SK-N-SH (cell line): ENCODE measurements around the gene LGALS16. TPM values are rescaled to one million over a fixed set of nuclear protein-coding genes. Genes with fewer than 3 reads are reported as not detected.

Experiments used
- CTCF ChIA-PET: fragments of 300-600, 350-600 bp; formaldehyde crosslinking; extraction: SDS; loops from one replicate; lab custom pipeline; 2021; lab: Yijun Ruan, JAX
- POLR2A ChIA-PET: fragments of 350-600 bp; sonication (Branson Sonifier 250); formaldehyde crosslinking; extraction: SDS; loops from one replicate; lab custom pipeline; 2020; ENCODE audit warnings: antibody characterized with exemption, inconsistent platforms; lab: Yijun Ruan, JAX
- DNase-seq: peaks from one replicate; pipeline ENCODE4 v3.0.0; 2012
- H2AFZ ChIP-seq: fragments of 200-600 bp; sonication (generic); 2 replicates; pipeline ENCODE4 v1.8.1; 2016; ENCODE audit warnings: antibody characterized with exemption, mild to moderate bottlenecking, low read depth
- H3F3A ChIP-seq: fragments of 200-600 bp; sonication (generic); replicated peaks from 2 replicates; pipeline ENCODE3; 2016; ENCODE audit warnings: antibody characterized with exemption, mild to moderate bottlenecking; ENCODE audit not compliant: insufficient read depth
- H3K27ac ChIP-seq, 2 experiments: fragments of 200-500 bp in 1 of 2; fragments of 200-600 bp in 1 of 2; sonication (Bioruptor generic) in 1 of 2; sonication (generic), shearing (Covaris generic) in 1 of 2; 2 replicates each; pipeline versions ENCODE4 v1.5.1 to v1.6.1; 2014 to 2016; ENCODE audit warnings: low read depth in 2 of 2, inconsistent platforms in 1 of 2, low read length in 1 of 2, mild to moderate bottlenecking in 1 of 2, mixed read lengths in 1 of 2
- H3K27me3 ChIP-seq: fragments of 200-600 bp; sonication (generic), shearing (Covaris generic); 2 replicates; pipeline ENCODE4 v1.6.1; 2016; ENCODE audit warnings: mixed run types; ENCODE audit not compliant: insufficient read depth
- H3K36me3 ChIP-seq, 2 experiments: fragments of 200-500 bp in 1 of 2; fragments of 200-600 bp in 1 of 2; sonication (Bioruptor generic) in 1 of 2; sonication (generic) in 1 of 2; replicated peaks in 1 of 2; 2 replicates each; pipeline versions ENCODE3 to v1.5.1; 2014 to 2016; ENCODE audit warnings: low read length in 1 of 2, mild to moderate bottlenecking in 1 of 2; ENCODE audit not compliant: insufficient read depth in 2 of 2, control insufficient read depth in 1 of 2
- H3K4me1 ChIP-seq, 2 experiments: fragments of 200-500 bp in 1 of 2; fragments of 200-600 bp in 1 of 2; sonication (Bioruptor generic) in 1 of 2; sonication (generic), shearing (Covaris generic) in 1 of 2; 2 replicates each; pipeline versions ENCODE4 v1.5.1 to v1.6.1; 2014 to 2016; ENCODE audit warnings: low read depth in 1 of 2, low read length in 1 of 2, mixed run types in 1 of 2; ENCODE audit not compliant: insufficient read depth in 2 of 2, control insufficient read depth in 1 of 2
- H3K4me2 ChIP-seq: fragments of 200-600 bp; sonication (generic), shearing (Covaris generic); 2 replicates; pipeline ENCODE4 v1.6.1; 2017; ENCODE audit warnings: mixed run types
- H3K4me3 ChIP-seq, 2 experiments: fragments of 200-500 bp in 1 of 2; fragments of 200-600 bp in 1 of 2; sonication (Bioruptor generic) in 1 of 2; sonication (generic), shearing (Covaris generic) in 1 of 2; 2 replicates each; pipeline versions ENCODE4 v1.5.1 to v1.8.1; 2014 to 2016; ENCODE audit warnings: low read depth in 2 of 2, inconsistent platforms in 1 of 2, low read length in 1 of 2, mild to moderate bottlenecking in 1 of 2, mixed read lengths in 1 of 2, moderate library complexity in 1 of 2
- H3K79me2 ChIP-seq: fragments of 200-600 bp; sonication (generic); 2 replicates; pipeline ENCODE4 v1.8.1; 2017; ENCODE audit warnings: mild to moderate bottlenecking; ENCODE audit not compliant: insufficient read depth
- H3K9ac ChIP-seq: fragments of 200-600 bp; sonication (generic); 2 replicates; pipeline ENCODE4 v1.6.1; 2017; ENCODE audit warnings: mixed run types
- H3K9me2 ChIP-seq: fragments of 200-600 bp; sonication (generic); 2 replicates; pipeline ENCODE4 v1.6.1; 2017; ENCODE audit warnings: mixed run types
- H3K9me3 ChIP-seq: fragments of 200-600 bp; sonication (generic); 2 replicates; pipeline ENCODE4 v1.6.1; 2017; ENCODE audit warnings: mixed run types, mild to moderate bottlenecking, moderate library complexity
- H4K20me1 ChIP-seq: fragments of 200-600 bp; sonication (generic); 2 replicates; pipeline ENCODE4 v1.6.1; 2017; ENCODE audit warnings: mild to moderate bottlenecking, mixed run types; ENCODE audit not compliant: insufficient read depth
- CHD2 ChIP-seq: fragments of 150-350 bp; IDR thresholded peaks from 2 replicates; pipeline ENCODE4 v1.6.1; 2018; ENCODE audit warnings: low read length; ENCODE audit not compliant: partially characterized antibody
- ELF1 ChIP-seq: IDR thresholded peaks from 2 replicates; pipeline ENCODE4 v1.4.0; 2012
- FOSL2 ChIP-seq: IDR thresholded peaks from 2 replicates; pipeline ENCODE4 v1.4.0; 2012; ENCODE audit warnings: low read depth, mild to moderate bottlenecking, moderate library complexity, borderline replicate concordance
- FOXJ3 ChIP-seq: sonication (generic); formaldehyde crosslinking; IDR thresholded peaks from 2 replicates; pipeline ENCODE4 v1.5.1; 2020; ENCODE audit warnings: mild to moderate bottlenecking, missing genetic modification reagents
- JUND ChIP-seq: IDR thresholded peaks from 2 replicates; pipeline ENCODE4 v1.4.0; 2012
- MEF2A ChIP-seq: IDR thresholded peaks from 2 replicates; pipeline ENCODE4 v1.4.0; 2012; ENCODE audit warnings: low read depth, borderline replicate concordance
- MXI1 ChIP-seq: IDR thresholded peaks from 2 replicates; pipeline ENCODE4 v1.6.1; 2012; ENCODE audit warnings: mild to moderate bottlenecking, low read depth, low read length, improper control_type of control experiment
- NFIC ChIP-seq: IDR thresholded peaks from 2 replicates; pipeline ENCODE4 v1.4.0; 2012; ENCODE audit warnings: borderline replicate concordance
- NRF1 ChIP-seq: IDR thresholded peaks from 2 replicates; pipeline ENCODE4 v1.6.1; 2012; ENCODE audit warnings: low read depth, mild to moderate bottlenecking, low read length
- RAD21 ChIP-seq: IDR thresholded peaks from 2 replicates; pipeline ENCODE4 v1.6.1; 2012; ENCODE audit warnings: mild to moderate bottlenecking, low read length
- RFX5 ChIP-seq: IDR thresholded peaks from 2 replicates; pipeline ENCODE4 v1.6.1; 2012; ENCODE audit warnings: mild to moderate bottlenecking, improper control_type of control experiment, low read length
- RXRA ChIP-seq: IDR thresholded peaks from 2 replicates; pipeline ENCODE4 v1.4.0; 2012; ENCODE audit warnings: low read depth, mild to moderate bottlenecking, borderline replicate concordance
- SIN3A ChIP-seq: IDR thresholded peaks from 2 replicates; pipeline ENCODE4 v1.6.1; 2012; ENCODE audit warnings: low read depth, mild to moderate bottlenecking, low read length, moderate library complexity, borderline replicate concordance
- SMC3 ChIP-seq: IDR thresholded peaks from 2 replicates; pipeline ENCODE4 v1.6.1; 2012; ENCODE audit warnings: low read depth, low read length, improper control_type of control experiment
- TAF1 ChIP-seq: IDR thresholded peaks from 2 replicates; pipeline ENCODE4 v1.6.1; 2012; ENCODE audit warnings: low read depth, mild to moderate bottlenecking, low read length, moderate library complexity, borderline replicate concordance
- TCF12 ChIP-seq: IDR thresholded peaks from 2 replicates; pipeline ENCODE4 v1.4.0; 2012
- YY1 ChIP-seq: IDR thresholded peaks from 2 replicates; pipeline ENCODE4 v1.4.0; 2012; ENCODE audit warnings: low read depth, mild to moderate bottlenecking
- WGBS: methylation state at CpG from one replicate; pipeline ENCODE4 v1.1.6; 2017; ENCODE audit warnings: low lambda C conversion rate; 5-methylcytosine and 5-hydroxymethylcytosine counted together
- polyA plus RNA-seq, 3 experiments: library from polyadenylated mRNA; depleted of rRNA; stranded (reverse); fragments of >200 nt; gene quantifications; 2 replicates each; pipeline ENCODE4 v1.2.3, GENCODE V29; 2012
- TF ChIP-seq, protein P1 (sequence below): IDR thresholded peaks from 2 replicates; pipeline ENCODE4 v1.4.0; 2012; ENCODE audit warnings: low read depth, borderline replicate concordance
- TF ChIP-seq, protein P2 (sequence below): fragments of 200-600 bp; sonication (generic); IDR thresholded peaks from 2 replicates; pipeline ENCODE4 v1.6.1; 2017; ENCODE audit warnings: antibody characterized with exemption, mild to moderate bottlenecking, moderate library complexity
- TF ChIP-seq, protein P3 (sequence below): IDR thresholded peaks from 2 replicates; pipeline ENCODE4 v1.4.0; 2012; ENCODE audit warnings: low read depth
- TF ChIP-seq, protein P4 (sequence below): IDR thresholded peaks from 2 replicates; pipeline ENCODE4 v1.4.0; 2012; ENCODE audit warnings: low read depth, borderline replicate concordance

Gene LGALS16
- polyA plus RNA-seq, 1 of the 3 experiments (the other 2 are of a cell fraction), result not detected

DNA sequence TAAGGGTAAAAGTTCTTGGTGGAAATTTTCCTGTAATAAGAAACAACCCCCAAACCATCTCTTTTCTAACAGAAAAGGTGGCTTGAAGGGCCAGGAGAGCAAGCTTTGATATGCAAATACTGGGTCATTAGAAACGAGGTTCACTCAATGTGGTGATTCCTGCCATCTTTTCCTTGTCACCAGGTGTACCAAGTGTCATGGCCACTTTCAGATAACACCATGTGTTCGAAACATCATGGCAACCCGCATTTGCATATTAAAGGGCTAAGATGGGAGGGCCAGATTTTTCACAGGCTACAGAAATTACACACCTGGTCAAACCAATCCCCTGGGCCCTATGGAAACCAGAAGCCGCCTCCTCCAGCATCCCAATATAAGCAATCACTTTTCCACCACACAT lies 15.3 kb downstream of the LGALS16 start:
- Histone ChIP-seq H3K9me3 (no peaks in the 10 kb centered on the region), H3K9me2 (no peaks in the 10 kb centered on the region), H3K36me3 (no peaks in the 10 kb centered on the region), H2AFZ (no peak overlapping the region), H4K20me1 (no peaks in the 10 kb centered on the region), H3K27ac (no peak overlapping the region), H3K4me2 (no peak overlapping the region), H3K9ac (no peak overlapping the region), H3K4me1 (no peaks in the 10 kb centered on the region), H3K79me2 (no peaks in the 10 kb centered on the region), H3K4me3 (no peak overlapping the region), H3K27me3 (peaks cover 7% of the 10 kb centered on the region; the same call in 1 of the 2 replicates), H3F3A (no peaks in the 10 kb centered on the region)
- no peak for TF ChIP-seq NFIC
- no peak for TF ChIP-seq ELF1
- TF ChIP-seq TAF1, result no peak
- TF ChIP-seq YY1, result no peak
- TF ChIP-seq RFX5, result no peak
- no peak for TF ChIP-seq MXI1
- TF ChIP-seq, protein P1, sequence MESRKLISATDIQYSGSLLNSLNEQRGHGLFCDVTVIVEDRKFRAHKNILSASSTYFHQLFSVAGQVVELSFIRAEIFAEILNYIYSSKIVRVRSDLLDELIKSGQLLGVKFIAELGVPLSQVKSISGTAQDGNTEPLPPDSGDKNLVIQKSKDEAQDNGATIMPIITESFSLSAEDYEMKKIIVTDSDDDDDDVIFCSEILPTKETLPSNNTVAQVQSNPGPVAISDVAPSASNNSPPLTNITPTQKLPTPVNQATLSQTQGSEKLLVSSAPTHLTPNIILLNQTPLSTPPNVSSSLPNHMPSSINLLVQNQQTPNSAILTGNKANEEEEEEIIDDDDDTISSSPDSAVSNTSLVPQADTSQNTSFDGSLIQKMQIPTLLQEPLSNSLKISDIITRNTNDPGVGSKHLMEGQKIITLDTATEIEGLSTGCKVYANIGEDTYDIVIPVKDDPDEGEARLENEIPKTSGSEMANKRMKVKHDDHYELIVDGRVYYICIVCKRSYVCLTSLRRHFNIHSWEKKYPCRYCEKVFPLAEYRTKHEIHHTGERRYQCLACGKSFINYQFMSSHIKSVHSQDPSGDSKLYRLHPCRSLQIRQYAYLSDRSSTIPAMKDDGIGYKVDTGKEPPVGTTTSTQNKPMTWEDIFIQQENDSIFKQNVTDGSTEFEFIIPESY, result no peak
- TF ChIP-seq CHD2, result no peak
- TF ChIP-seq TCF12, result no peak
- TF ChIP-seq FOSL2, result no peak
- no peak for TF ChIP-seq NRF1
- no peak for TF ChIP-seq RAD21
- no peak for TF ChIP-seq RXRA
- no peak for DNase-seq
- ChIA-PET POLR2A (no interaction called here), CTCF (interaction anchor here (0.6 to 6.1 kb wide), 11 partner anchors 13 to 175 kb away, joined by 3 to 51 read pairs (median 4); partner anchors contain the start of gene LGALS14)
- WGBS, result 22% methylated on average over 4 of the region's 4 CpGs

DNA sequence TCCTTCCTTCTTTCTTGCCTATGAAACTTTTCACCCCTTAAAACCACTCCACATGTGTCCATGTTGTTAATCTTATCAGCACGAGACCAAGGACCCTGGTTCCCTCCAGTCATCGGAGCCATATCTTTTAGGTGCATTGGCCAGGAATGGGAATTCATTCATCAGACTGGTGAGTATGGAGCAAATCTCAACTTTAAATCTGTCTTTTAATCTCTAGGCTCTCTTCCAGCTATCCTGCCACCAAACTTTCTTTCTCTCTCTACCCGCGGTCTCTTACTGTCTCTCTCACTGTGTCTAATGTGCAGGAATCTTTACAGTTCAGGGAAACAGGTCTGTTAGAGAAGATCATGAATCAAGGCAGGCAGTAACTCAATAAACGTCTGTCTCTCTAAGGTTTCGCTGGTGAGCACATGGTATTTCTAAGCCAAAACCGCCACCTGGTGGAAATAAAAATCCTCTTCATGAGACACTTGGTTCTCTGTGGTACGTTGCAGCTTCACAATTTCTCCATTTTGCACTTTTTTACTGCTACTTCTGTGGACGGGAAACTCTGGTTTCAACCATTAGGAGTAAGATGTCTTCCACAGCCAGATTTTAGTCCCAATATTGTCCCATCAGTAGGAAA lies 16.1 kb downstream of the LGALS16 start:
- ChIA-PET CTCF (interaction anchor here (0.6 to 6.1 kb wide), 21 partner anchors 11 to 238 kb away, joined by 3 to 51 read pairs (median 3); partner anchors contain the start of gene LGALS14), POLR2A (no interaction called here)
- H3K27ac ChIP-seq, result no peak overlapping the region
- no peaks in the 10 kb centered on the region for H3K36me3 ChIP-seq
- TF ChIP-seq, protein P2, sequence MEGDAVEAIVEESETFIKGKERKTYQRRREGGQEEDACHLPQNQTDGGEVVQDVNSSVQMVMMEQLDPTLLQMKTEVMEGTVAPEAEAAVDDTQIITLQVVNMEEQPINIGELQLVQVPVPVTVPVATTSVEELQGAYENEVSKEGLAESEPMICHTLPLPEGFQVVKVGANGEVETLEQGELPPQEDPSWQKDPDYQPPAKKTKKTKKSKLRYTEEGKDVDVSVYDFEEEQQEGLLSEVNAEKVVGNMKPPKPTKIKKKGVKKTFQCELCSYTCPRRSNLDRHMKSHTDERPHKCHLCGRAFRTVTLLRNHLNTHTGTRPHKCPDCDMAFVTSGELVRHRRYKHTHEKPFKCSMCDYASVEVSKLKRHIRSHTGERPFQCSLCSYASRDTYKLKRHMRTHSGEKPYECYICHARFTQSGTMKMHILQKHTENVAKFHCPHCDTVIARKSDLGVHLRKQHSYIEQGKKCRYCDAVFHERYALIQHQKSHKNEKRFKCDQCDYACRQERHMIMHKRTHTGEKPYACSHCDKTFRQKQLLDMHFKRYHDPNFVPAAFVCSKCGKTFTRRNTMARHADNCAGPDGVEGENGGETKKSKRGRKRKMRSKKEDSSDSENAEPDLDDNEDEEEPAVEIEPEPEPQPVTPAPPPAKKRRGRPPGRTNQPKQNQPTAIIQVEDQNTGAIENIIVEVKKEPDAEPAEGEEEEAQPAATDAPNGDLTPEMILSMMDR, result peak; percentile 61
- TF ChIP-seq RAD21, result peak; percentile 84
- TF ChIP-seq SIN3A, result no peak
- no peak for TF ChIP-seq CHD2
- TF ChIP-seq, protein P3, sequence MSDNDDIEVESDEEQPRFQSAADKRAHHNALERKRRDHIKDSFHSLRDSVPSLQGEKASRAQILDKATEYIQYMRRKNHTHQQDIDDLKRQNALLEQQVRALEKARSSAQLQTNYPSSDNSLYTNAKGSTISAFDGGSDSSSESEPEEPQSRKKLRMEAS, result no peak
- no peak for TF ChIP-seq MEF2A
- no peak for TF ChIP-seq JUND
- no peak for TF ChIP-seq TAF1
- TF ChIP-seq, protein P4, sequence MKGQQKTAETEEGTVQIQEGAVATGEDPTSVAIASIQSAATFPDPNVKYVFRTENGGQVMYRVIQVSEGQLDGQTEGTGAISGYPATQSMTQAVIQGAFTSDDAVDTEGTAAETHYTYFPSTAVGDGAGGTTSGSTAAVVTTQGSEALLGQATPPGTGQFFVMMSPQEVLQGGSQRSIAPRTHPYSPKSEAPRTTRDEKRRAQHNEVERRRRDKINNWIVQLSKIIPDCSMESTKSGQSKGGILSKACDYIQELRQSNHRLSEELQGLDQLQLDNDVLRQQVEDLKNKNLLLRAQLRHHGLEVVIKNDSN, result no peak
- TF ChIP-seq RXRA, result no peak
- TF ChIP-seq SMC3, result peak; percentile 81
- no peak for TF ChIP-seq YY1
- TF ChIP-seq, protein P1, result no peak
- no peak for TF ChIP-seq FOXJ3
- H3K9ac ChIP-seq, result no peak overlapping the region
- no peak overlapping the region for H3K4me3 ChIP-seq
- H3K9me2 ChIP-seq, result no peaks in the 10 kb centered on the region
- no peaks in the 10 kb centered on the region for H4K20me1 ChIP-seq
- WGBS, result under 1% methylated on average over 9 of the region's 9 CpGs
- no peaks in the 10 kb centered on the region for H3F3A ChIP-seq
- H3K4me1 ChIP-seq, result no peaks in the 10 kb centered on the region
- H3K4me2 ChIP-seq, result no peak overlapping the region
- DNase-seq, result peak; percentile 34
- no peaks in the 10 kb centered on the region for H3K79me2 ChIP-seq
- H3K9me3 ChIP-seq, result no peaks in the 10 kb centered on the region
- H2AFZ ChIP-seq, result no peak overlapping the region
- peaks cover 7% of the 10 kb centered on the region; the same call in 1 of the 2 replicates for H3K27me3 ChIP-seq
